Esophagus muscularis mucosa (tissue), 4 donors: ENCODE measurements around the gene KRT28. TPM values are rescaled to one million over a fixed set of nuclear protein-coding genes. Genes with fewer than 3 reads are reported as not detected.

Experiments
- DNase-seq: peaks from one replicate; pipeline ENCODE4 v3.0.0-alpha.2; 2017; ENCODE audit errors: extremely low spot score
- H3K27ac ChIP-seq, 4 donors: fragments of 200-600 bp; sonication (generic); replicated peaks in 1 of 4; 1 replicate in 3 of 4; 2 replicates in 1 of 4; pipeline ENCODE4 v1.5.1; 2016 to 2019; ENCODE audit warnings: mild to moderate bottlenecking in 1 of 4
- H3K27me3 ChIP-seq, 4 donors: fragments of 200-600 bp; sonication (generic); one replicate each; pipeline versions ENCODE4 v1.5.1 to v1.6.0; 2016 to 2019
- H3K36me3 ChIP-seq, 4 donors: fragments of 200-600 bp; sonication (generic); one replicate each; pipeline ENCODE4 v1.5.1; 2016 to 2019
- H3K4me1 ChIP-seq, 4 donors: fragments of 200-600 bp; sonication (generic); one replicate each; pipeline ENCODE4 v1.5.1; 2016 to 2019
- H3K4me3 ChIP-seq, 4 donors: fragments of 200-600 bp; sonication (generic); 1 replicate in 2 of 4; 2 replicates in 2 of 4; pipeline ENCODE4 v1.5.1; 2016 to 2019; ENCODE audit warnings: mild to moderate bottlenecking in 4 of 4, moderate library complexity in 1 of 4
- H3K9me3 ChIP-seq, 4 donors: fragments of 200-600 bp; sonication (generic); 1 replicate in 3 of 4; 2 replicates in 1 of 4; pipeline ENCODE4 v1.5.1; 2016 to 2019
- EP300 ChIP-seq: sonication (generic); formaldehyde crosslinking; IDR thresholded peaks from one replicate; pipeline ENCODE4 v1.6.1; 2017; ENCODE audit warnings: antibody characterized with exemption
- POLR2A ChIP-seq: fragments of 450-650 bp; IDR thresholded peaks from one replicate; pipeline ENCODE4 v1.6.1; 2017; ENCODE audit warnings: antibody characterized with exemption, moderate library complexity, mild to moderate bottlenecking, low read depth
- POLR2AphosphoS5 ChIP-seq, 2 donors: sonication (generic); formaldehyde crosslinking; IDR thresholded peaks; one replicate each; pipeline ENCODE4 v1.6.1; 2017; ENCODE audit warnings: antibody characterized with exemption in 2 of 2
- WGBS: methylation state at CpG from one replicate; pipeline ENCODE4 v1.1.5; 2018; 5-methylcytosine and 5-hydroxymethylcytosine counted together
- intact Hi-C: fragments of 100-400 bp; cut with DNase I; formaldehyde crosslinking; loops from one replicate; pipeline ENCODE4 v1.15.1; 2023
- total RNA-seq, 4 donors: library from RNA; depleted of rRNA; stranded (reverse); fragments of >200 nt; gene quantifications; one replicate each; pipeline versions ENCODE4 v1.1.0 to v1.2.1, GENCODE V29; 2016
- TF ChIP-seq, protein P1 (sequence below), 3 experiments: fragments of 200-600 bp in 2 of 3; fragments of 450-650 bp in 1 of 3; sonication (generic) in 2 of 3; IDR thresholded peaks; one replicate each; pipeline ENCODE4 v1.5.1; 2017 to 2019; ENCODE audit warnings: antibody characterized with exemption in 3 of 3, mild to moderate bottlenecking in 2 of 3, moderate library complexity in 1 of 3

Gene KRT28, protein sequence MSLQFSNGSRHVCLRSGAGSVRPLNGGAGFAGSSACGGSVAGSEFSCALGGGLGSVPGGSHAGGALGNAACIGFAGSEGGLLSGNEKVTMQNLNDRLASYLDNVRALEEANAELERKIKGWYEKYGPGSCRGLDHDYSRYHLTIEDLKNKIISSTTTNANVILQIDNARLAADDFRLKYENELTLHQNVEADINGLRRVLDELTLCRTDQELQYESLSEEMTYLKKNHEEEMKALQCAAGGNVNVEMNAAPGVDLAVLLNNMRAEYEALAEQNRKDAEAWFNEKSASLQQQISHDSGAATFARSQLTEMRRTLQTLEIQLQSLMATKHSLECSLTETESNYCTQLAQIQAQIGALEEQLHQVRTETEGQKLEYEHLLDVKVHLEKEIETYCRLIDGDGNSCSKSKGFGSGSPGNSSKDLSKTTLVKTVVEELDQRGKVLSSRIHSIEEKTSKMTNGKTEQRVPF
- not detected for total RNA-seq

DNA sequence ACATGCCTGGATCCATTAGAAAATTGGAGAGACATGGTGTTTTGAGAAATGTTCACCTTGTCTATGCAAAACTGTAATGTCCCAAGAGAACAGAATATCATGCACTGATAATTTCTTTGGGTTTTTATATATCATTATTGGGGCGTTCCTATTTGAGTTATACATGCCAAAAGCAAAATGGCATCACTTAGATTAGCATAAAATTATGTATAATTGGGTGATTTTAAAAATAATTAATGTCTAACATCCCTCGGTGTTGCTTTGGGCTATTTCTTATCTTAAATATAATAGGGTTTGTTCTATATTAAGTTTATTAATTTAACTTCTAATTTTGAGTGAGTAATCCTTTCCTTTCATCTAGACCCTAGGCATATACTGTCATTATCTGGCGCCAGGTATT lies at the start of gene KRT28:
TSS of gene KRT28 (minus strand) at position 101 of the 400 bp plus-strand sequence. CDS start at position 35, 66 bp downstream.
- no peak for DNase-seq
- no peaks in the 10 kb centered on the region for H3K36me3 ChIP-seq
- no peaks in the 10 kb centered on the region for H3K4me1 ChIP-seq
- H3K9me3 ChIP-seq: no peaks in the 10 kb centered on the region
- TF ChIP-seq EP300: no peak
- TF ChIP-seq POLR2AphosphoS5 (IDR thresholded peaks at IDR 0.05): no peak
- TF ChIP-seq, protein P1, sequence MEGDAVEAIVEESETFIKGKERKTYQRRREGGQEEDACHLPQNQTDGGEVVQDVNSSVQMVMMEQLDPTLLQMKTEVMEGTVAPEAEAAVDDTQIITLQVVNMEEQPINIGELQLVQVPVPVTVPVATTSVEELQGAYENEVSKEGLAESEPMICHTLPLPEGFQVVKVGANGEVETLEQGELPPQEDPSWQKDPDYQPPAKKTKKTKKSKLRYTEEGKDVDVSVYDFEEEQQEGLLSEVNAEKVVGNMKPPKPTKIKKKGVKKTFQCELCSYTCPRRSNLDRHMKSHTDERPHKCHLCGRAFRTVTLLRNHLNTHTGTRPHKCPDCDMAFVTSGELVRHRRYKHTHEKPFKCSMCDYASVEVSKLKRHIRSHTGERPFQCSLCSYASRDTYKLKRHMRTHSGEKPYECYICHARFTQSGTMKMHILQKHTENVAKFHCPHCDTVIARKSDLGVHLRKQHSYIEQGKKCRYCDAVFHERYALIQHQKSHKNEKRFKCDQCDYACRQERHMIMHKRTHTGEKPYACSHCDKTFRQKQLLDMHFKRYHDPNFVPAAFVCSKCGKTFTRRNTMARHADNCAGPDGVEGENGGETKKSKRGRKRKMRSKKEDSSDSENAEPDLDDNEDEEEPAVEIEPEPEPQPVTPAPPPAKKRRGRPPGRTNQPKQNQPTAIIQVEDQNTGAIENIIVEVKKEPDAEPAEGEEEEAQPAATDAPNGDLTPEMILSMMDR (IDR thresholded peaks at IDR 0.05): no peak
- no peak for TF ChIP-seq POLR2A
- peaks cover 0 to 45% (median 0%) of the 10 kb centered on the region in 4 donors for H3K27me3 ChIP-seq
- WGBS: 78% methylated on average over 3 of the region's 3 CpGs
- H3K4me3 ChIP-seq: no peak within 1 kb of the TSS
- no peak within 1 kb of the TSS for H3K27ac ChIP-seq
- intact Hi-C loops: loop anchor here (5.0 to 10.0 kb wide), 4 partner anchors 105 to 862 kb away; no protein-coding TSS in a partner anchor

DNA sequence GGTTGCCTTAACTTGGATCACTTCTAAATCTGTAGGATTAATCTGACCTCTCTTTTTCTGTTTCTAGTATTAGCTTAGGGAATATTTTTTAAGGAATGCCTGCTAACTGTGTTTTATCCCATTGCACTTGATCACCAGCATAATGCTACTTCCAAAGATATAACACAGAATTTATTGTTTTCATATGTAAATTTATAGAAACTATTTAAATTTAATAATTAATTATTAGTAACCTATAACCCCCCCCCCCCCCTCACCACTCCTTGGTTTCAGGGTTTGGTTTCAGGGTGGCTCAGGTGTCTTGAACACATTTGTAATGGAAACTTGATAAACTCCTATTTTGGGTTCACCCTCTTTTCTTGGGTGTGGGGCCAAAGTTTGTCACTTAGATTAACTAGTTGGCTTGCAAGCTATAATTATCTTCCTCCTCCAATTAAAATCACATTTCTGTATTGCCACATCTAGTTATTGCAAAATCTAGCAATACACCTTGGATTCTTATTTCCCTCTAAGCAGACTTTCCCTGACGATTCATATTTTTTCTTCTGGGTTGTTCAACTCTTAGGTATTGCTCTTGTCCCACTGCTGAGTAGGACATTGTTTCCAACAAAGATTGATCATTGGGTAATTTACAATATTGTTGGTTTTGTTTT lies 49.0 kb upstream of the KRT28 start:
- H3K9me3 ChIP-seq: no peaks in the 10 kb centered on the region
- no peak overlapping the region for H3K4me3 ChIP-seq
- intact Hi-C loops: no loop called here
- no peaks in the 10 kb centered on the region for H3K27me3 ChIP-seq
- WGBS: 84% methylated on average over 1 of the region's 1 CpG
- TF ChIP-seq POLR2A (no peak), POLR2AphosphoS5 (IDR thresholded peaks at IDR 0.05) (no peak), EP300 (no peak)
- TF ChIP-seq, protein P1 (IDR thresholded peaks at IDR 0.05): no peak
- H3K27ac ChIP-seq: no peak overlapping the region
- H3K36me3 ChIP-seq: no peaks in the 10 kb centered on the region
- no peaks in the 10 kb centered on the region for H3K4me1 ChIP-seq
- DNase-seq: no peak

DNA sequence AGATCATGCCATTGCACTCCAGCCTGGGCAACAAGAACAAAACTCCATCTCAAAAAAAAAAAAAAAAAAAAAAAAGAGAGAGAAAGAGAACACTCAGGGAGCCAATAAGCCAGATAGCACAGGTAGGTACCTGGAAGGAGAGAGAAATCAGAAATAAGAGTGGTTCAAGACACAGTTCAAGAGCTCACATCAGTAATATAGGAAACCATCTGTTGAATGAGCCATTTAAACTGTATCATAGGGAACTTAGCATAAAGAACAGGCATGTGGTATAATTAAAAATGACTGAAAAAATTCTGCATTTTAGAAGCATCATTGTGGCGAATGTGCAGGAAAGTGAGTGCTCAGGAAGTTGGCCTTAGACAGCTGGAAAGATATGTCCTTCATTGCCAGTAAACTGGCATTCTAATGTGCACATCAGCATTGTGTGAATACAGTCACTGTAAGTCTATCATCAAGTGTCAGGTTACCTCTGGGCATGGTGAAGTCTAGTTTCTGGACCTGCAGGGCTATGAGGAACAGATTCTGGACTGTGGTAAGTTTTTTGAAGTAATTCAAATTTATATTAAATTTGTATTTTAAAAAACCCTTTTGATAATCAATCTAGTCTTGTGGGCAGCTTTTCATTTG lies 46.9 kb upstream of the KRT28 start:
- intact Hi-C loops: no loop called here
- H3K27ac ChIP-seq: no peak overlapping the region
- 72% methylated on average over 1 of the region's 1 CpG for WGBS

DNA sequence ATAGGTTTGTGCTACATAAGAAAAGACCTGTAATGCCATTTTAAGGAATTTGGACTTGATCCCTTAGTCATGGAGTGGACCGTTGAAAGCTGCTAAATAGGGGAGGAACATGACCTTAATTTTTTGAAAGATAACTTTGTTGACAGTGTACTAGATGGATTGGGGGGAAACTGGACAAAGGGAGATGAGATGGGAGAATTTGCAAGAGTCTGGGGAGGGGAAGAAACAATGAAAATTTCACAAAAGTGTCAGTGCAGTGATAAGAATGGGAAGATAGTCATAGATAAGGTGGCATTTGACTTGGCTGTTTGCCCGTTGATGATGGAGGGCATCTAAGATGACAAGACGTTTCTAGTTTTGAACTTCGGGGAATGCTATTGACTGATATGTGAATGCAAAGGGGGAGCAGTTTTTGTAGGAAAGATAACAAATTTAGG lies 44.9 kb upstream of the KRT28 start:
- intact Hi-C loops: no loop called here
- H3K4me3 ChIP-seq: no peak overlapping the region
- no peaks in the 10 kb centered on the region for H3K4me1 ChIP-seq
- no peak overlapping the region for H3K27ac ChIP-seq
- no peaks in the 10 kb centered on the region for H3K27me3 ChIP-seq
- 88% methylated on average over 4 of the region's 4 CpGs for WGBS
- H3K9me3 ChIP-seq: no peaks in the 10 kb centered on the region
- no peak for DNase-seq
- TF ChIP-seq, protein P1 (IDR thresholded peaks at IDR 0.05): no peak
- TF ChIP-seq POLR2A (no peak), EP300 (no peak)
- no peaks in the 10 kb centered on the region for H3K36me3 ChIP-seq

More for the DNA sequence above, 46.9 kb upstream of the KRT28 start:
- TF ChIP-seq, protein P1 (IDR thresholded peaks at IDR 0.05): no peak
- TF ChIP-seq POLR2A (no peak), EP300 (no peak), POLR2AphosphoS5 (IDR thresholded peaks at IDR 0.05) (no peak)
- DNase-seq: no peak
- Histone ChIP-seq H3K4me3 (no peak overlapping the region), H3K9me3 (no peaks in the 10 kb centered on the region), H3K4me1 (no peaks in the 10 kb centered on the region), H3K36me3 (no peaks in the 10 kb centered on the region), H3K27me3 (no peaks in the 10 kb centered on the region)
